Measurements from ENCODE around the gene MAP2K5. TPM values are rescaled to one million over a fixed set of nuclear protein-coding genes. Genes with fewer than 3 reads are reported as not detected.
A peak's percentile ranks its signal among the peaks of the same experiment; 100 is the strongest.

MAP2K5 gene
- polyA plus RNA-seq, 2 of the 4 experiments (the other 2 are of a cell fraction) = 7.8 to 11.0 TPM

DNA sequence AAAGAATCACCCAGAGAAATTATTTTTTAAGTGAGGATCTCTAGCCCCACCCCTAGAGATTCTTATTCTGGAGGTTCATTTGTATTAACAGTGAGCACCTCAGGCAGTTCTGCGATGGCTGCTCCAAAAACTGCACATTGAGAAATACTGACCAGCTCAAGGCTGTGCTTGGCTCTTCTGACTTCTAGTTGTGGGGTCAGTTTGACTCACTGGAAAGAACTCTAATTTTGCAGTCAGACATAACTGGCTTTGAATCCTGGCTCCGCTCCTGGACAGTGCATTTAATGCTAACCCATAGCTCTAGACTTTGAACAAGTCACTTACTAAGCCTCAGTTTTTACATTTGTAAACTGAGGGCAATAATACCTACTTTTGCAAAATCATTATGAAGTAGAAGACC, 159.2 kb downstream of the MAP2K5 start:
- POLR2A ChIA-PET = no interaction called here
- CTCF ChIA-PET = interaction anchor here (0.6 kb wide), 1 partner anchor 12 kb away, joined by 4 read pairs; no protein-coding TSS in a partner anchor
- H3K4me3 ChIP-seq = no peak overlapping the region
- no peak for ATAC-seq
- no peak for DNase-seq (ENCODE audit: low read depth in 1 of 2, low spot score in 1 of 2)
- 94% methylated on average over 2 of the region's 2 CpGs for WGBS (ENCODE audit: missing lambda C conversion rate)
- peak; percentile 18 for FAIRE-seq
- H3K4me1 ChIP-seq = no peaks in the 10 kb centered on the region
- no peak overlapping the region for H3K27ac ChIP-seq
- H3K9me3 ChIP-seq = no peaks in the 10 kb centered on the region
- no peak overlapping the region for H3K4me2 ChIP-seq
- TF ChIP-seq NR3C1 (IDR thresholded peaks at IDR 0.05) (no peak), BHLHE40 (IDR thresholded peaks at IDR 0.05; ENCODE audit: low read depth, low read length) (no peak), EP300 (IDR thresholded peaks at IDR 0.05) (no peak), ELK1 (IDR thresholded peaks at IDR 0.05; ENCODE audit: low read depth, low read length) (no peak), E2F6 (IDR thresholded peaks at IDR 0.05; ENCODE audit: borderline replicate concordance, low read depth) (no peak), SREBF2 (IDR thresholded peaks at IDR 0.05) (no peak), CEBPB (IDR thresholded peaks at IDR 0.05) (no peak)

- no peak overlapping the region for H3K27ac ChIP-seq
- H3K4me2 ChIP-seq = no peak overlapping the region
- H3K4me3 ChIP-seq = no peak overlapping the region
- TF ChIP-seq CBX8 (IDR thresholded peaks at IDR 0.05) (no peak), RARB (CRISPR knock-in tag; IDR thresholded peaks at IDR 0.05) (no peak), CHD2 (IDR thresholded peaks at IDR 0.05; ENCODE audit: low read length, partially characterized antibody) (no peak), MYC (IDR thresholded peaks at IDR 0.05; ENCODE audit: borderline replicate concordance, low read length) (no peak), ZNF302 (CRISPR knock-in tag; IDR thresholded peaks at IDR 0.05) (no peak)
- FAIRE-seq (no peak), DNase-seq (ENCODE audit: low read depth in 1 of 2, low spot score in 1 of 2) (no peak), ATAC-seq (no peak)
- POLR2A ChIA-PET = no interaction called here
- 94% methylated on average over 2 of the region's 2 CpGs for WGBS (ENCODE audit: missing lambda C conversion rate)
- H3K4me1 ChIP-seq = no peaks in the 10 kb centered on the region
- CTCF ChIA-PET = interaction anchor here (0.7 kb wide), 1 partner anchor 252 kb away, joined by 3 read pairs; no protein-coding TSS in a partner anchor
- no peaks in the 10 kb centered on the region for H3K9me3 ChIP-seq
These were observed 165.2 kb downstream of the MAP2K5 start for GRCh38 chr15:67707520-67708283.

GRCh38 chr15:67708500-67708899, 166.0 kb downstream of the MAP2K5 start:
- POLR2A ChIA-PET = no interaction called here
- CTCF ChIA-PET = interaction anchor here (0.7 kb wide), 1 partner anchor 253 kb away, joined by 3 read pairs; no protein-coding TSS in a partner anchor
- 67% methylated on average over 4 of the region's 4 CpGs for WGBS (ENCODE audit: missing lambda C conversion rate)

GRCh38 chr15:67715170-67715569, 172.7 kb downstream of the MAP2K5 start:
- Histone ChIP-seq H3K4me1 (no peaks in the 10 kb centered on the region), H3K27ac (no peak overlapping the region), H3K4me2 (no peak overlapping the region), H3K9me3 (no peaks in the 10 kb centered on the region), H3K4me3 (no peak overlapping the region)
- ATAC-seq (no peak), FAIRE-seq (peak; percentile 49), DNase-seq (ENCODE audit: low read depth in 1 of 2, low spot score in 1 of 2) (no peak)
- WGBS (ENCODE audit: missing lambda C conversion rate) = 94% methylated on average over 2 of the region's 2 CpGs
- TF ChIP-seq HMGXB4 (CRISPR knock-in tag; IDR thresholded peaks at IDR 0.05; ENCODE audit: borderline replicate concordance) = no peak
- TF ChIP-seq HDAC2 (IDR thresholded peaks at IDR 0.05) = no peak
- no peak for TF ChIP-seq EHF (CRISPR knock-in tag; IDR thresholded peaks at IDR 0.05)
- TF ChIP-seq ELK1 (IDR thresholded peaks at IDR 0.05; ENCODE audit: low read depth, low read length) = no peak
- TF ChIP-seq ZFP36 (IDR thresholded peaks at IDR 0.05; ENCODE audit: borderline replicate concordance, partially characterized antibody) = no peak
- TF ChIP-seq, protein P1, sequence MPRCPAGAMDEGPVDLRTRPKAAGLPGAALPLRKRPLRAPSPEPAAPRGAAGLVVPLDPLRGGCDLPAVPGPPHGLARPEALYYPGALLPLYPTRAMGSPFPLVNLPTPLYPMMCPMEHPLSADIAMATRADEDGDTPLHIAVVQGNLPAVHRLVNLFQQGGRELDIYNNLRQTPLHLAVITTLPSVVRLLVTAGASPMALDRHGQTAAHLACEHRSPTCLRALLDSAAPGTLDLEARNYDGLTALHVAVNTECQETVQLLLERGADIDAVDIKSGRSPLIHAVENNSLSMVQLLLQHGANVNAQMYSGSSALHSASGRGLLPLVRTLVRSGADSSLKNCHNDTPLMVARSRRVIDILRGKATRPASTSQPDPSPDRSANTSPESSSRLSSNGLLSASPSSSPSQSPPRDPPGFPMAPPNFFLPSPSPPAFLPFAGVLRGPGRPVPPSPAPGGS (IDR thresholded peaks at IDR 0.05) = no peak
- TF ChIP-seq HOXA7 (CRISPR knock-in tag; IDR thresholded peaks at IDR 0.05) = no peak
- CTCF ChIA-PET = interaction anchor here (0.7 to 1.5 kb wide), 4 partner anchors 10 to 78 kb away, joined by 3 to 5 read pairs (median 4); no protein-coding TSS in a partner anchor
- POLR2A ChIA-PET = no interaction called here

More at GRCh38 chr15:67708500-67708899, 166.0 kb downstream of the MAP2K5 start:
- H3K4me2 ChIP-seq = no peak overlapping the region
- H3K9me3 ChIP-seq = no peaks in the 10 kb centered on the region
- FAIRE-seq (no peak), DNase-seq (ENCODE audit: low read depth in 1 of 2, low spot score in 1 of 2) (no peak), ATAC-seq (no peak)
- TF ChIP-seq POLR2A (IDR thresholded peaks at IDR 0.05; ENCODE audit: low read length) (no peak), ESRRA (IDR thresholded peaks at IDR 0.05; ENCODE audit: borderline replicate concordance, low read length) (no peak), RAD21 (conservative IDR thresholded peaks at IDR 0.05 in 1 of 2, IDR thresholded peaks at IDR 0.05 in 1 of 2) (no peak), FOXS1 (CRISPR knock-in tag; IDR thresholded peaks at IDR 0.05) (no peak), FOSL2 (IDR thresholded peaks at IDR 0.05) (no peak), FOSL2 (CRISPR knock-in tag; IDR thresholded peaks at IDR 0.05) (no peak), TP53 (CRISPR knock-in tag; IDR thresholded peaks at IDR 0.05) (no peak), CEBPB (IDR thresholded peaks at IDR 0.05) (no peak)
- no peaks in the 10 kb centered on the region for H3K4me1 ChIP-seq
- no peak overlapping the region for H3K27ac ChIP-seq
- H3K4me3 ChIP-seq = no peak overlapping the region
